Muscle layer of duodenum (tissue), 2 donors: ENCODE data around the gene SCYGR3.
"Not testable (repeated sequence)": the region's sequence is repeated elsewhere in the genome, so short reads cannot be mapped to it uniquely, and the experiment has no call there.

ENCODE experiments used
- H3K27ac ChIP-seq: one replicate; pipeline ENCODE4 v1.7.0; 2013; ENCODE audit warnings: mild to moderate bottlenecking, low read length
- H3K27me3 ChIP-seq: one replicate; pipeline ENCODE4 v1.7.0; 2013; ENCODE audit warnings: low read depth, mild to moderate bottlenecking, control low read depth, low read length
- H3K36me3 ChIP-seq, 2 donors: one replicate each; pipeline ENCODE4 v1.7.0; 2013; ENCODE audit warnings: low read length in 2 of 2, control low read depth in 1 of 2, mild to moderate bottlenecking in 1 of 2; ENCODE audit not compliant: insufficient read depth in 2 of 2, control insufficient read depth in 1 of 2
- H3K4me1 ChIP-seq, 2 donors: one replicate each; pipeline ENCODE4 v1.7.0; 2013; ENCODE audit warnings: low read length in 2 of 2, mild to moderate bottlenecking in 2 of 2, control low read depth in 1 of 2, moderate library complexity in 1 of 2; ENCODE audit not compliant: insufficient read depth in 2 of 2, control insufficient read depth in 1 of 2
- H3K4me3 ChIP-seq, 2 donors: one replicate each; pipeline ENCODE4 v1.7.0; 2013; ENCODE audit warnings: low read length in 2 of 2, low read depth in 1 of 2, mild to moderate bottlenecking in 1 of 2
- H3K9me3 ChIP-seq, 2 donors: one replicate each; pipeline ENCODE4 v1.7.0; 2013; ENCODE audit warnings: low read length in 2 of 2, control low read depth in 1 of 2, mild to moderate bottlenecking in 1 of 2; ENCODE audit not compliant: control insufficient read depth in 1 of 2
- donor health status: healthy.

Gene SCYGR3

GRCh38 chr2:227613272-227613660 lies 1.4 kb downstream of the SCYGR3 start:
- H3K27me3 ChIP-seq = no peaks in the 10 kb centered on the region
- H3K9me3 ChIP-seq = no peaks in the 10 kb centered on the region
- no peak overlapping the region for H3K27ac ChIP-seq

GRCh38 chr2:227612546-227613271 lies 1.9 kb downstream of the SCYGR3 start:
- Histone ChIP-seq H3K27ac (no peak overlapping the region), H3K36me3 (no peaks in the 10 kb centered on the region), H3K9me3 (no peaks in the 10 kb centered on the region), H3K4me1 (peaks cover 0 to 6% of the 10 kb centered on the region in 2 donors), H3K27me3 (no peaks in the 10 kb centered on the region), H3K4me3 (no peak overlapping the region)

More at GRCh38 chr2:227613272-227613660, 1.4 kb downstream of the SCYGR3 start:
- no peak overlapping the region for H3K4me3 ChIP-seq
- H3K4me1 ChIP-seq = peaks cover 0 to 6% of the 10 kb centered on the region in 2 donors
- no peaks in the 10 kb centered on the region for H3K36me3 ChIP-seq

- no peak overlapping the region for H3K27ac ChIP-seq
Measured at GRCh38 chr2:227610123-227610522, 4.5 kb downstream of the SCYGR3 start.

GRCh38 chr2:227608561-227609338 lies 5.9 kb downstream of the SCYGR3 start:
- Histone ChIP-seq H3K36me3 (no peaks in the 10 kb centered on the region), H3K27me3 (no peaks in the 10 kb centered on the region), H3K9me3 (no peaks in the 10 kb centered on the region), H3K4me1 (no peaks in the 10 kb centered on the region), H3K4me3 (no peak overlapping the region), H3K27ac (no peak overlapping the region)

More at GRCh38 chr2:227610123-227610522, 4.5 kb downstream of the SCYGR3 start:
- H3K27me3 ChIP-seq = no peaks in the 10 kb centered on the region
- H3K36me3 ChIP-seq = no peaks in the 10 kb centered on the region
- H3K4me3 ChIP-seq = no peak overlapping the region
- H3K4me1 ChIP-seq = no peaks in the 10 kb centered on the region
- no peaks in the 10 kb centered on the region for H3K9me3 ChIP-seq

- H3K36me3 ChIP-seq = no peaks in the 10 kb centered on the region
- H3K27ac ChIP-seq = no peak overlapping the region
- no peaks in the 10 kb centered on the region for H3K27me3 ChIP-seq
- H3K9me3 ChIP-seq = no peaks in the 10 kb centered on the region
- H3K4me3 ChIP-seq = no peak overlapping the region
- no peaks in the 10 kb centered on the region for H3K4me1 ChIP-seq
Measured at GRCh38 chr2:227607941-227608340, 6.7 kb downstream of the SCYGR3 start.

- H3K27ac ChIP-seq = no peak overlapping the region
- no peaks in the 10 kb centered on the region for H3K4me1 ChIP-seq
- no peaks in the 10 kb centered on the region for H3K9me3 ChIP-seq
- H3K4me3 ChIP-seq = no peak overlapping the region
- no peaks in the 10 kb centered on the region for H3K36me3 ChIP-seq
- H3K27me3 ChIP-seq = no peaks in the 10 kb centered on the region
Measured at GRCh38 chr2:227606476-227606875, 8.2 kb downstream of the SCYGR3 start.

- Histone ChIP-seq H3K9me3 (no peaks in the 10 kb centered on the region), H3K4me1 (no peaks in the 10 kb centered on the region), H3K27me3 (no peaks in the 10 kb centered on the region), H3K27ac (no peak overlapping the region), H3K36me3 (no peaks in the 10 kb centered on the region), H3K4me3 (no peak overlapping the region)
Measured at GRCh38 chr2:227602358-227602757, 12.3 kb downstream of the SCYGR3 start.

GRCh38 chr2:227598835-227599503 lies 15.7 kb downstream of the SCYGR3 start, which contains the start of gene SCYGR2:
Gene SCYGR2, plus strand, starts transcription at chr2:227598893. Its CDS starts 0 bp downstream, at chr2:227598893.
- not testable (repeated sequence) for H3K27me3 ChIP-seq, H3K36me3 ChIP-seq, H3K9me3 ChIP-seq, H3K4me1 ChIP-seq, H3K27ac ChIP-seq, H3K4me3 ChIP-seq

- H3K27me3 ChIP-seq = no peaks in the 10 kb centered on the region
- H3K36me3 ChIP-seq = no peaks in the 10 kb centered on the region
- H3K4me3 ChIP-seq = no peak overlapping the region
- H3K27ac ChIP-seq = no peak overlapping the region
- no peaks in the 10 kb centered on the region for H3K4me1 ChIP-seq
- no peaks in the 10 kb centered on the region for H3K9me3 ChIP-seq
Measured at GRCh38 chr2:227597998-227598397, 16.6 kb downstream of the SCYGR3 start.

- H3K27ac ChIP-seq = no peak overlapping the region
- no peak overlapping the region for H3K4me3 ChIP-seq
- H3K9me3 ChIP-seq = no peaks in the 10 kb centered on the region
- H3K36me3 ChIP-seq = no peaks in the 10 kb centered on the region
- H3K4me1 ChIP-seq = no peaks in the 10 kb centered on the region
- no peaks in the 10 kb centered on the region for H3K27me3 ChIP-seq
Measured at GRCh38 chr2:227597036-227597435, 17.6 kb downstream of the SCYGR3 start.

GRCh38 chr2:227595797-227596196 lies 18.8 kb downstream of the SCYGR3 start:
- H3K36me3 ChIP-seq = no peaks in the 10 kb centered on the region
- H3K27me3 ChIP-seq = no peaks in the 10 kb centered on the region
- H3K4me3 ChIP-seq = no peak overlapping the region
- no peaks in the 10 kb centered on the region for H3K9me3 ChIP-seq
- H3K4me1 ChIP-seq = no peaks in the 10 kb centered on the region
- H3K27ac ChIP-seq = no peak overlapping the region
